GM23338 (cell line): ENCODE data around the gene ARID4A.

Source experiments
- CTCF ChIP-seq, 2 experiments: fragments of 200-600 bp in 1 of 2; sonication (generic) in 1 of 2; conservative IDR thresholded peaks; 2 replicates each; pipeline versions ENCODE4 v1.5.1 to v1.6.1; 2016 to 2017; ENCODE audit warnings: antibody characterized with exemption in 2 of 2, low read depth in 2 of 2, mild to moderate bottlenecking in 2 of 2, moderate library complexity in 1 of 2
- ETS1 ChIP-seq: IDR thresholded peaks from 2 replicates; pipeline ENCODE4 v1.6.1; 2016; ENCODE audit warnings: antibody characterized with exemption
- POLR2AphosphoS5 ChIP-seq: IDR thresholded peaks from 2 replicates; pipeline ENCODE4 v1.6.1; 2016; ENCODE audit warnings: antibody characterized with exemption, low read depth

- no peak for TF ChIP-seq POLR2AphosphoS5
- no peak for TF ChIP-seq CTCF (conservative IDR thresholded peaks at IDR 0.05; ENCODE audit: low read depth in 2 of 2)
- no peak for TF ChIP-seq ETS1
These were observed 22.1 kb upstream of the ARID4A start for GRCh38 chr14:58276208-58276607.
